Stimulated activated CD8-positive, alpha-beta memory T cell treated with anti-CD3 and anti-CD28 coated beads, Interleukin-2, amount 100 ng/mL, for 48 hours (primary cell): ENCODE data around the gene BLOC1S1.

Experiments used
- DNase-seq, 2 donors: peaks; one replicate each; pipeline ENCODE4 v3.0.0-alpha.2; 2020; ENCODE audit warnings: low read depth in 2 of 2

Gene BLOC1S1

GRCh38 chr12:55728186-55728938 is 12.5 kb downstream of the BLOC1S1 start:
- DNase-seq = no peak

- peak; percentile 76 to 80 for DNase-seq
Measured at GRCh38 chr12:55728939-55729818, 13.3 kb downstream of the BLOC1S1 start, which contains the start of gene CD63. TSS of gene CD63 (minus strand) at chr12:55729009. CDS start at chr12:55728341, 668 bp downstream.

- no peak for DNase-seq
Measured at GRCh38 chr12:55729819-55730818, 14.3 kb downstream of the BLOC1S1 start.

GRCh38 chr12:55732288-55732687 is 16.4 kb downstream of the BLOC1S1 start:
- no peak for DNase-seq

GRCh38 chr12:55733021-55733555 is 17.2 kb downstream of the BLOC1S1 start:
- DNase-seq = no peak

- no peak for DNase-seq
Measured at GRCh38 chr12:55733858-55734257, 18.0 kb downstream of the BLOC1S1 start.

GRCh38 chr12:55734595-55734994 is 18.7 kb downstream of the BLOC1S1 start:
- no peak for DNase-seq

- DNase-seq = no peak
Measured at GRCh38 chr12:55736076-55736475, 20.2 kb downstream of the BLOC1S1 start.

DNA sequence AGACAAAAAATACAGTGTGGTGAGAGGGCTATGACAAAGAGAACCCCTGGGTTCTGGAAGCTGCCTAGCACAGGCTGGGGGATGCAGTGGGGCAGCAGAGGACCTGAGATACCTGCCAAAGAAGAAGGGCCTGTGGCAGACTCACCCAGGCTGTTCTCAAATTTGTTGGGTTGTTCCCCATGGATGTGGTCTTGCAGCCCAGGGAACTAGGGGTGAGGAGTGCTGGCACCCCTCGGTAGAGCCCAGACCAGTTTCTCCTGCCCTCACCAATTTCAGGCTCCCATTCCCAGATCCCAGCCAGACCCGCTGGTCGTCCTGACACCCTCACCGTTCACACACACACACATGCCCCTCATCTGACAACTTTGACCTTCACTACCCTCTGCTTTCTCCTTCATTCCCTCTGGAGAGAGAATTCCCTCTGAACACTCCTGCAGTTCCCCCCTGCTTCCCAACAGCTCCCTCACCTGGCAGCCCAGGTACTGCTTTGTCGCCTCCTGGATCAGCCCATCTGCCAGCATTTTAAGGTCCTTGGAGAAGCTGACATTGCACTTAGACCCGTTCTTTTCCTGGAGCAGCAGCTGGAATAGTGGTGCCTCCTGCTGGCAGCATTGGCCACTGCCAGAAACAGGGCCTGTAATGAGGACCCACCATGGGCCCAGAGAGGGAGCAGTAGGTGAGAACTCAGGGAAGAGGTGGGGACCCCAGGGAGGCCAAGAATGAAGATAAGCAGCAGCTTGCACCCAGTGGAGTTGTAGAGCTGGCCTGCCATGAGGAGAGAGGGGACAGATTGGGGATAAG is 21.1 kb downstream of the BLOC1S1 start:
- peak in 1 of 2 donors; percentile 46 for DNase-seq

- DNase-seq = no peak
Measured at GRCh38 chr12:55737581-55738122, 21.8 kb downstream of the BLOC1S1 start.

DNA sequence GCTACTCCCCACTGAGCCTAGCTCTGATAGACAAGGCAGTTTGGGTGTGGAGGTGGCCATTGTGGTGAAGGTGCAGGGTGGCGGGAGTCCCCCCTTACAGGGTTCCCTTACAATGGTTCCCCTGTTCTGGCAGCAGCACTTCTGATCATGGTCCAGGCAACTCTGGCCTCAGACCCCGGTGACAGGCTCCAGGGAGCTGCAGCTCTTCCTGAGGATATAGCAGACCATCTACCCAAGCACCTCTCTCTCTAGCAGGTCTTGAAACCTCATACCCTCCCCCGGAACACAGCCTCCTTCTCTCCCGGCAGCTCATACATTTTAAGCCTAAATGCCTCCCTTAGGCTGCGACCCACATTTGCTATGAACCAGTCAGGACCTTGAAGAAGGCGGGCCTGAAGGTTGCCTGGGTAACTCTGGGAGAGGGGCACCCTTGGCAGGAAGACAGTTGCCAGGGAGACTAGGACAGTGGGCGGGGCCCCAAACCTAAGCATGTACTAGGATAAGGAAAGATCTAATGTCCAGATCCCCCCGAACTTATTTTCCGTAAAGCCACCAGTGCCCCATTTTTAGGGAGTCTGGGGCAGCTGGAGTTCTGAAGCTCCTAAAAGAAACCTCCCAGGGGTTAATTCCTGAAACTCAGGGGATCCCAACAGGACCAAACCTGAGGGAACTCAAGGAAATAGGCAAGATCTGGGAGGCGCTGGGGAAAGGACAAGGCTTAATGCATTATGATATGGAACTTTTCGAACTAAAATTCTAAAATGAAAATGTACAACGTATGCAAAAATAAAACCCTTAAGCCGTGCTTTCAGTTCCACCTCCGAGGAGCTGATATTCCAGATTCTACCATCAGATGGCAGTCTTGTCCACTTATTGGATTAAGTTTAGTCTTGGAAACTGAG is 22.5 kb downstream of the BLOC1S1 start:
- DNase-seq = peak; percentile 57 to 77

GRCh38 chr12:55739025-55739378 is 23.2 kb downstream of the BLOC1S1 start:
- no peak for DNase-seq

GRCh38 chr12:55741931-55742680 is 26.3 kb downstream of the BLOC1S1 start:
- no peak for DNase-seq

- DNase-seq = peak; percentile 52 to 63
Measured at GRCh38 chr12:55742719-55743405, 27.0 kb downstream of the BLOC1S1 start, which contains the start of gene GDF11. TSS of gene GDF11 (plus strand) at chr12:55743122. CDS start at chr12:55743317, 195 bp downstream.

- DNase-seq = no peak
Measured at GRCh38 chr12:55743406-55744339, 27.8 kb downstream of the BLOC1S1 start.

GRCh38 chr12:55744340-55745030 is 28.6 kb downstream of the BLOC1S1 start:
- no peak for DNase-seq
